ENCODE data around the gene LIN7C. TPM values are rescaled to one million over a fixed set of nuclear protein-coding genes. Genes with fewer than 3 reads are reported as not detected.

Gene LIN7C
- polyA plus RNA-seq, 4 donors, result 19.4 to 30.9 (median 26.3) TPM

- DNase-seq (ENCODE audit: low read depth in 4 of 4, low spot score in 3 of 4), result no peak
These were observed 34.8 kb downstream of the LIN7C start for GRCh38 chr11:27471589-27472397.

GRCh38 chr11:27470826-27471588 is 35.6 kb downstream of the LIN7C start:
- DNase-seq (ENCODE audit: low read depth in 4 of 4, low spot score in 3 of 4), result no peak

DNA sequence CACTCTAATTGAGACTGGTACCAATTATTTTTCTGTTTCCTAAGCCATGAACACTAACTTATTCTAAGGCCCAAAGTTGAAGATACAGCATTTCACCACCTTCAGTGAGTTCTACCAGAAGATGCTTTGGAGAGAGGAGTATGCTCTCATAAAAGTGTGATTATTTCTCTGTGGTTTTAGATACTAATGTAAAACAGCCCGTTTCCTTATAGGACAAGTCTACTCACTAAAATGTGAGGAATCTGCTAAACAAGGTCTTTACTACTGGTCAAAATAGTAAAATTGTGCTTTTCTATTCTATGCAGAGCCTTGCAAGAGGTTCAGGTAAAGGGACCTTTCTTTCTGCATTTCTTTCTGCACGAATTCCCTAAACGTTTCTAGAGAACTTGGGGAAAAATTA is 36.4 kb downstream of the LIN7C start:
- no peak for DNase-seq (ENCODE audit: low read depth in 4 of 4, low spot score in 3 of 4)

DNA sequence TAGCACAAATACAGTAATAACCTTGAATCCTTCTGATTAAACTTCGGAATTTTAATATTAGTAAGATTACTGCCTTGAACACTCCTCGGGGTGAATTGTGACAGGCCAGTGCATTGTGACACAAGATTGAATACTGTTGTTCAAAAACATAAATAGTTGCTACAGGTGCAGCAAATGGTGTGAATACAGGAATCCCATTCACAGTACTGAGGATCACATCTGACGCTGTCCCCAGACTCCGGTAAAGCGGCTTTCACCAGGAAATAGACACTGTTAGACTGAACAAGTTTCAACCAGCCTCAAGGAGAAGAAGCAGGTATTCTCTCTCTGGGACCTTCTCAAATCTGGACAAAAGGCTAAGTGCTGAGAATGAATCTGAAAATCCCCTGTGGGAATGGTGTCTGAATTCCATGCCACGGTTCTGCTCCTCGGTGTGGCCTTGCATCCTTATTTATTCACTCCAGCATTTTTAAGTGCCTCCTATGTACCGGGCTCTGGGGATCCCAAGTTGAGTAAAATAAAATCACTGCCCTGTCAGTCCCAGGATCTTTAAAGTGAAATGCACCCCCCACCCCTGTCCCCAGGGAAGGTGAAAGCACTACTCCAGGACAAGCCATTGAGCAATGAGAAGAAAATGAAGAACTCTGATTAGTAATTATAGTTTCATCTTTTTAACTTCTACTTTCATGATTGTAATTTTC is 37.4 kb downstream of the LIN7C start:
- DNase-seq (ENCODE audit: low read depth in 4 of 4, low spot score in 3 of 4), result no peak

DNA sequence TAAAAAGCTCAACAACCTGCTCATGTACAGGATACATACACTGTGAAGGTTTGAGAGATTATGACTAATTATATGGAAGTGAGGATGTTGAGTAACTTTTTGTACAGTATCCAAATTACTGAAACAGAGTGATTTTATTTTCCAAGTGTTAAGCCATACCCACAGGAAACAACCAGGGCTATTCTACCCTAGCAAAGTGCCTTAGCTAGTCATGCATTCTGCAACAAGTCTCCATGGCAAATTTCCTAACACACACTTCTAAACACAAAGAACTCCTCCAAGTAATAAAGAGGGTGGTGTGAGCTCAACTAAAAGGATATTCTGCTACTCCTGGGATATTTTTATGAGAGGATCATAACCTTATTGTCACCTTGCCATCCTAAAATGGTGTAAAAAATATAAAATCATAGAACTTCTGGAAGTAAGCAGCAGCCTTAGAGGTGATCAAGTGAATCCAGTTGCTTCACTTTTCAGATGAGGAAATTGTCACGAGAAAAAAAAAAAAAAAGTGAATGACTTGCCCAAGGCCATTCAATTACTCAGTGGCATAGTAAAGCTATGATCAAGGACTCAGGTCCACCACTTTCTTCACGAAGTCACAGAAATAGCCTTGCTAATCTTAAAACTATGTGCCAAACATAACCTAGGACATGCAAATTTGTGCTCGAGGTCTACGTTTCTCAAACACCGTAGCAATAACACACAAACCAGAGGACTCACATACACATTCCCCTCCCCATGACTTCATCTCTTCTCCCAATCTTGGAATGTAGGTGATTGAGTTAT is 38.2 kb downstream of the LIN7C start:
- DNase-seq (ENCODE audit: low read depth in 4 of 4, low spot score in 3 of 4), result no peak

DNA sequence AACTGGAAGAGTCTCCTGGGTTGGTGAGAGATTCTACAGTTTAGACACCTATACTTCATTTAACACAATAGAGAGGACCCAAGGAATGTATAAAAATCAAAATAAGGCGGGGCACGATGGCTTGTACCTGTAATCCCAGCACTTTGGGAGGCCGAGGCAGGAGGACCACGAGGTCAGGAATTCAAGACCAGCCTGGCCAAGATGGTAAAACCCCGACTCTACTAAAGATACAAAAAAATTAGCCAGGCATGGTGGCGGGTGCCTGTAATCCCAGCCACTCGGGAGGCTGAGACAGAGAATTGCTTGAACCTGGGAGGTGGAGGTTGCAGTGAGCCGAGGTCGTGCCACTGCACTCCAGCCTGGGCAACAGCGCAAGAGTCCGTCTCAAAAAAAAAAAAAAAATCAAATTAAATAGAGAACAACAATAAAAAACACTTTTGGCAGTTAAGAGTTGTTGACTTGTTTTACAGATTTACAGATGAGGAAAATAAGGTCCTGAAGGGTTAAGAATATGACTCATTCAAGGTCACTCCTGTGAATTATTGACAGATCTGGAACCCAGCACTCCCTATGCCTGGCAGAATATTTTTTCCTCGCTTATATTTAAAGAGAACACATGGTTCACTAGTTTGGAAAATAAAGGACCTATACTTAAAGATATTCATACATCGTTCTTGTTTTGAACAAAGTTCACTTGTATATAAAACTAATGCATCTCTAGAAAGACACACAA is 39.2 kb downstream of the LIN7C start:
- no peak for DNase-seq (ENCODE audit: low read depth in 4 of 4, low spot score in 3 of 4)

DNA sequence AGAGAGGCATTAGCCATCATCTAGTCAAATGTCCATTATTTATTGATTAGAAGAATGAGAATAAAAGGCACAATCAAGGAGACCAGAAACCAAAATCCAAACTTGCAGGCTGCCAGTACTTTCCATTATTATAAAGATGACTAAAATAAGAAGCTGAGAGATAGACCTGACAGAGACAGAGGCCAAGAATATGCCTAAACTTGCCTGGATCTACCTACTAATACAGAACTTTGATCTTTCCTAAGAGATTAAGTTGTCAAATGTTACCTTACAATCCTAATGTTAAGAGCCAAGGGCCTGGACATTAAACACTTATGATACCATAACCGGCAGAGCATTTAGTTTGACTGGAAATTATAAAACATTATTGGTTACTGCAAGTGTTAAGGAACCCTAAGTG is 40.2 kb downstream of the LIN7C start:
- no peak for DNase-seq (ENCODE audit: low read depth in 4 of 4, low spot score in 3 of 4)

- DNase-seq (ENCODE audit: low read depth in 4 of 4, low spot score in 3 of 4), result no peak
These were observed 40.9 kb downstream of the LIN7C start for GRCh38 chr11:27465629-27466028.

DNA sequence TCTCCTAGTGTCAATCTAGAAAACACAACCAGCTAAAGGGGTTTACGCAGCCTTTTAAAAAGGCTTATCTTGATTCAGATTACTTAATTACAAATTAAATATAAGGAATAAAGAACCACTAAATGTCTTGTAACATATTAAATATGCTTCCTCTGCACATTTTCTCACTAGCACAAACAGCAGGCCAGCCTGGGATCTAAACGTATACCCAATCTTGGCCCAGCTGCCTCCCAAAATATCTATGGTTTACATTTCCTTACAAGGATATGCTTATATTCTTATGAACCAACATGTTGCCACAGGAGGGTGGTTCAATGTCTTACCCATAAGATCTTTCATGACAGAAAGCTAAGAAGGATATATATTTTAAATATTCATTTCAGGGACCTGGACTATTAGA is 41.7 kb downstream of the LIN7C start:
- DNase-seq (ENCODE audit: low read depth in 4 of 4, low spot score in 3 of 4), result no peak

GRCh38 chr11:27464289-27464696 is 42.3 kb downstream of the LIN7C start:
- no peak for DNase-seq (ENCODE audit: low read depth in 4 of 4, low spot score in 3 of 4)

GRCh38 chr11:27462543-27462942 is 44.0 kb downstream of the LIN7C start:
- no peak for DNase-seq (ENCODE audit: low read depth in 4 of 4, low spot score in 3 of 4)

DNA sequence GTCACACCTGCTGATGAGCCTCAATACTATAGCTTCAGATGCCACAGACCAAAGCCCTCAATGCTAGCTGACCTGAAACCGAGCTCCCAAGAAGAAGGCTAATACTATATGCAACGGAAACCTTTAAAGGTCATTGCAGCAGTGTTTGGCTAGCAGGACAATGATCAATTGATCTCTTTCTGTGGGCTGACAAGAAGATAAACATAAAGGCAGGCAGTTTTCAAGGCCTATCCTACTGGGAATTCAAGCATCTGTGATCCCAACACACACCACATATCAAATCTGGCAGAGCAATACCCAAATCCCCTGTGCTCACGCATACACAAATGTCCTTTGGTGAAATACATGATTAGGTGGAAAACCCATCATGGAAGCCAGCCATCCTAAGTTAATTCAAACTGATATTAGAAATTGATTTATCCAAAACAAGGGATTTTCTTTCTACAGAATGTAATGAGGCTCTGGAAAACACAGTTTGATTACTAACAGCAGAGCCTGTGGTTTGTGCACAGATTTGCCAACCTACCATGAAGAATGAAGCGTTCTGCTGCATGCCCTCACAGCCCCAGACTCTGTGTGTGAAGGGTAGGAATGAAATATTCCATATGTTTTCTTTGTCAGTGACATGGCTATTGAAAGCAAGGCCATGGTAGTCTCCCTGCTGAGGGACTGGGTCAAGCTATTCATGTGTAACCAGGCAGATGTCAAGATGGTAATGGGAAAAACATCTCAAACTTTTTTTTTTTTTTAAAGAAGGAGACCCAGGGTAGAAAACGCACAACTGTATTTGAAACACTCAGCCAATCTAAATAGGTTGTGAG is 46.2 kb downstream of the LIN7C start:
- no peak for DNase-seq (ENCODE audit: low read depth in 4 of 4, low spot score in 3 of 4)

- no peak for DNase-seq (ENCODE audit: low read depth in 4 of 4, low spot score in 3 of 4)
These were observed 47.4 kb downstream of the LIN7C start for GRCh38 chr11:27459191-27459590.

DNA sequence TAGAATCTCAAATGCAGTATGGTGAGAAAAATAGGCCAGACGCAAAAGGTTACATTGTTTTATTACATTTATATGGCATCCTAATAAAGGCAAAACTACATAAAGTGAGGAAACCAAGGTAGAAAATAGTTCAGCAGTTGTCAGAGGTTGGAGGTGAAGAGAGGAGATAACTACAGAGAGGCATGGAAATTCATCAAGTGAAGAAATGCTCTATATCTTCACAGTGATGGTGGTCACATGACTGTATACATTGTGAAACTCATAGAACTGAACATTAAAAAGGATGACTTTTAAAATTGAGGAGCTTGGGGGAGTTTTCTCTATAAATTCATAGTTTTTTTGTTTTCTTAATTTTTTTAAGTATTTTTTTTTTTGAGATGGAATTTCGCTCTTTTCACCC is 48.4 kb downstream of the LIN7C start:
- DNase-seq (ENCODE audit: low read depth in 4 of 4, low spot score in 3 of 4), result no peak

- DNase-seq (ENCODE audit: low read depth in 4 of 4, low spot score in 3 of 4), result no peak
These were observed 49.7 kb downstream of the LIN7C start for GRCh38 chr11:27456795-27457329.

GRCh38 chr11:27456140-27456794 is 50.3 kb downstream of the LIN7C start:
- DNase-seq (ENCODE audit: low read depth in 4 of 4, low spot score in 3 of 4), result no peak

DNA sequence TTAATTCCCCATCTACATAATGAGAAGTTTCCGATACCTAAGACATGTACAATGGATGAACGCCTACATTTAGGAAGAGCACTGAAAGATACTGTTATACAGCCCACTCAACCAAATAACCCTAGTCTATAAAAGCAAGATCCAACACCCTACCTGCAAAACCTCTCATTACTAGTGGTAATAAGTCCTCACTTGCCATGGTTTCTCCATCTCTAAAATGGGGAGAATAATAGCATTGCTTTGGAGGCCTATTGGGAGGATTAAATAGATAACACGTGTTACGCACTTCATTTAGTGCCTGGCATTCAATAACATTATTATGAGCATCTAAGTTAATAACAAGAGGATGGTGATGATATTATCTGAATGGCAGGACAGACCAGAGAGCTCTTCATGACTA is 50.9 kb downstream of the LIN7C start:
- no peak for DNase-seq (ENCODE audit: low read depth in 4 of 4, low spot score in 3 of 4)

- no peak for DNase-seq (ENCODE audit: low read depth in 4 of 4, low spot score in 3 of 4)
These were observed 52.9 kb downstream of the LIN7C start for GRCh38 chr11:27453701-27454100.
